ENCODE results near the gene TSSC4. TPM values are rescaled to one million over a fixed set of nuclear protein-coding genes. Genes with fewer than 3 reads are reported as not detected.

The TSSC4 gene
- total RNA-seq, 1 donor from 2014 or later: 48.4 TPM

GRCh38 chr11:2387266-2387987 is 13.1 kb upstream of the TSSC4 start:
- no peak for DNase-seq (ENCODE audit: low spot score)
- H3K27me3 Mint-ChIP-seq (ENCODE audit: unreplicated experiment): peaks cover 9% of the 10 kb centered on the region
- no peaks in the 10 kb centered on the region for H3K9me3 Mint-ChIP-seq (ENCODE audit: unreplicated experiment)
- H3K27ac Mint-ChIP-seq (ENCODE audit: unreplicated experiment): no peak overlapping the region
- H3K36me3 Mint-ChIP-seq (ENCODE audit: low read depth, unreplicated experiment): peaks cover 4% of the 10 kb centered on the region
- H3K4me3 Mint-ChIP-seq (ENCODE audit: unreplicated experiment): no peak overlapping the region
- TF ChIP-seq, protein P1, sequence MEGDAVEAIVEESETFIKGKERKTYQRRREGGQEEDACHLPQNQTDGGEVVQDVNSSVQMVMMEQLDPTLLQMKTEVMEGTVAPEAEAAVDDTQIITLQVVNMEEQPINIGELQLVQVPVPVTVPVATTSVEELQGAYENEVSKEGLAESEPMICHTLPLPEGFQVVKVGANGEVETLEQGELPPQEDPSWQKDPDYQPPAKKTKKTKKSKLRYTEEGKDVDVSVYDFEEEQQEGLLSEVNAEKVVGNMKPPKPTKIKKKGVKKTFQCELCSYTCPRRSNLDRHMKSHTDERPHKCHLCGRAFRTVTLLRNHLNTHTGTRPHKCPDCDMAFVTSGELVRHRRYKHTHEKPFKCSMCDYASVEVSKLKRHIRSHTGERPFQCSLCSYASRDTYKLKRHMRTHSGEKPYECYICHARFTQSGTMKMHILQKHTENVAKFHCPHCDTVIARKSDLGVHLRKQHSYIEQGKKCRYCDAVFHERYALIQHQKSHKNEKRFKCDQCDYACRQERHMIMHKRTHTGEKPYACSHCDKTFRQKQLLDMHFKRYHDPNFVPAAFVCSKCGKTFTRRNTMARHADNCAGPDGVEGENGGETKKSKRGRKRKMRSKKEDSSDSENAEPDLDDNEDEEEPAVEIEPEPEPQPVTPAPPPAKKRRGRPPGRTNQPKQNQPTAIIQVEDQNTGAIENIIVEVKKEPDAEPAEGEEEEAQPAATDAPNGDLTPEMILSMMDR (IDR thresholded peaks at IDR 0.05; ENCODE audit: unreplicated experiment): no peak
- H3K4me1 Mint-ChIP-seq (ENCODE audit: unreplicated experiment): peaks cover 23% of the 10 kb centered on the region

DNA sequence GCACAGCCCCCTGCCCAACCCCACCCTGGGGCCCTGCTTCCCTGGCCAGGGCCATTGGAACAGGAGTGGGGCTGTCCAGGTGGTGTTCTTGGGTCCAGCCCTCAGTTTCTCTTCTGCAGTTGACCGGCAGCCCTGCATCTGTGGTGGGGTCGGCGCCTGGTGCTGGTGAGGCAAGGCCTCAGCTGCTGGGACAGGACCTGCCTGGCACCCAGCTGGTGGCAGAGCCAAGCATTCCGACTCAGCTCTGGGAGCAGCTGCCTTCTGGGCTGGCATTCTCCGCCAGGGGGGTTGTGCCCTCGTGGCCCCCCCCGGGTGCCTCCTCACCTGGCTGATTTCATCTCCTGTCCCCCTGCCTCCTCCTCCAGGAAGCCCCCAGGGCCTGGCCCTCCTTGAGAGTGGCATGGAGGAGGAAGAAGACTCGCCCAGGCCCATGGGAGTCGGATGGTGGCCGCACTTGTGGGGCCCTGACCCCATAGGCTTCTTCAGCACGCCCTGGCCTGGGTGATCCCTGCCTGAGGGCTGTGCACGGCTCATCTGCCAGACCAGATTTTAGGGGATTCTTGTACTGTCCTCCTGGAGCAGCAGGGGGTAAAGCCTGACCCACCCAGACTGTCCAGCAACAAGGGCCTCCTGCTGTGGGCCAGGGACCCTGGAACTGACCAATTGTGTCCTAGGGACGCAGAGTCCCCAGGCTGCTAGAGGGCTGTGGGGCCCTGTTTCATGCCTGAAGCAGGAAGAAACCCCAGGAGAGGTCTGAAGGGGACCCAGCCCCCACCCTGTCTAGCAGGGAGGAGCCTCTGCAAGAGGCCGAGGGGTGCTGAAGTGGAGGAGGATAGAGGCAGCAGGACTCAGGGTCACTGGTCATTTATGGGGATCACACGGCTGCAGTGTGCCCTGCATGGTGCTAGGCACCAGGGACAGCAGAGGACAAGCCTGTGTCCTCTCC is 11.8 kb upstream of the TSSC4 start:
- TF ChIP-seq, protein P1 (IDR thresholded peaks at IDR 0.05; ENCODE audit: unreplicated experiment): no peak
- no peak overlapping the region for H3K27ac Mint-ChIP-seq (ENCODE audit: unreplicated experiment)
- DNase-seq (ENCODE audit: low spot score): no peak
- H3K9me3 Mint-ChIP-seq (ENCODE audit: unreplicated experiment): no peaks in the 10 kb centered on the region
- peaks cover 15% of the 10 kb centered on the region for H3K4me1 Mint-ChIP-seq (ENCODE audit: unreplicated experiment)
- H3K27me3 Mint-ChIP-seq (ENCODE audit: unreplicated experiment): peaks cover 9% of the 10 kb centered on the region
- peaks cover 4% of the 10 kb centered on the region for H3K36me3 Mint-ChIP-seq (ENCODE audit: low read depth, unreplicated experiment)
- no peak overlapping the region for H3K4me3 Mint-ChIP-seq (ENCODE audit: unreplicated experiment)

GRCh38 chr11:2389377-2390026 is 11.0 kb upstream of the TSSC4 start:
- no peak for DNase-seq (ENCODE audit: low spot score)
- H3K36me3 Mint-ChIP-seq (ENCODE audit: low read depth, unreplicated experiment): peaks cover 4% of the 10 kb centered on the region
- H3K9me3 Mint-ChIP-seq (ENCODE audit: unreplicated experiment): no peaks in the 10 kb centered on the region
- H3K27me3 Mint-ChIP-seq (ENCODE audit: unreplicated experiment): peaks cover 9% of the 10 kb centered on the region
- H3K4me1 Mint-ChIP-seq (ENCODE audit: unreplicated experiment): peaks cover 15% of the 10 kb centered on the region
- TF ChIP-seq, protein P1 (IDR thresholded peaks at IDR 0.05; ENCODE audit: unreplicated experiment): no peak
- H3K27ac Mint-ChIP-seq (ENCODE audit: unreplicated experiment): peak overlapping the region; percentile 15
- H3K4me3 Mint-ChIP-seq (ENCODE audit: unreplicated experiment): peak overlapping the region; percentile 63

DNA sequence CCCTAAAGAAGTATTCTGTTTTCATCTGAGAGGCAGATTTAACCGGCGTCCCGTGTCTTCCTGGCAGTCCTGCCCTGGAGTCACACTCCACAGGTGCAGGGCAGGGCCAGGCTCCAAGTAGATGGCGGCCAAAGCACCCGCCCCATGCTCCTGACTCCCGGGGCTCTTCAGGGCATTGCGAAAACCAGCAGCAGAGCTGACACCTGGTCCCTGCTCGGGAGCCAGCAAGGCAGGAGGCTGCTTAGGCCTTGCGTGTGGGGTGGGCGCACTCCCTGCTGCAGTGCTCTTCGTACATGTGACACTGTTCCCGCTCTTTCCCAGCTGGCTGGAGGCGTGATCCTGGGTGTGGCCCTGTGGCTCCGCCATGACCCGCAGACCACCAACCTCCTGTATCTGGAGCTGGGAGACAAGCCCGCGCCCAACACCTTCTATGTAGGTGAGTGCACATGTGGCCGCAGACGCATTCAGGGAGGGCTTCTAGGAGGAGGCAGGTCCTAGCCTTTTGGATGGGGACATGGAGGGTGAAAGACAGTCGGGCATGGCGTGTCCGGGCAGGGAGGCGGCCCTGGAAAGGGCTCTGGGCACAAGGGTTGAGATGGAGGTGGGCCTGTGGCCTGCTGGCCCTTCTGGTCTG is 10.3 kb upstream of the TSSC4 start:
- H3K4me1 Mint-ChIP-seq (ENCODE audit: unreplicated experiment): peaks cover 15% of the 10 kb centered on the region
- TF ChIP-seq, protein P1 (IDR thresholded peaks at IDR 0.05; ENCODE audit: unreplicated experiment): no peak
- peak overlapping the region; percentile 63 for H3K4me3 Mint-ChIP-seq (ENCODE audit: unreplicated experiment)
- no peaks in the 10 kb centered on the region for H3K9me3 Mint-ChIP-seq (ENCODE audit: unreplicated experiment)
- H3K36me3 Mint-ChIP-seq (ENCODE audit: low read depth, unreplicated experiment): peaks cover 4% of the 10 kb centered on the region
- peaks cover 9% of the 10 kb centered on the region for H3K27me3 Mint-ChIP-seq (ENCODE audit: unreplicated experiment)
- no peak for DNase-seq (ENCODE audit: low spot score)
- peak overlapping the region; percentile 15 for H3K27ac Mint-ChIP-seq (ENCODE audit: unreplicated experiment)

All from endothelial cell (in vitro differentiated cells).